ENCODE results near the gene ZNF148.

Gene ZNF148

DNA sequence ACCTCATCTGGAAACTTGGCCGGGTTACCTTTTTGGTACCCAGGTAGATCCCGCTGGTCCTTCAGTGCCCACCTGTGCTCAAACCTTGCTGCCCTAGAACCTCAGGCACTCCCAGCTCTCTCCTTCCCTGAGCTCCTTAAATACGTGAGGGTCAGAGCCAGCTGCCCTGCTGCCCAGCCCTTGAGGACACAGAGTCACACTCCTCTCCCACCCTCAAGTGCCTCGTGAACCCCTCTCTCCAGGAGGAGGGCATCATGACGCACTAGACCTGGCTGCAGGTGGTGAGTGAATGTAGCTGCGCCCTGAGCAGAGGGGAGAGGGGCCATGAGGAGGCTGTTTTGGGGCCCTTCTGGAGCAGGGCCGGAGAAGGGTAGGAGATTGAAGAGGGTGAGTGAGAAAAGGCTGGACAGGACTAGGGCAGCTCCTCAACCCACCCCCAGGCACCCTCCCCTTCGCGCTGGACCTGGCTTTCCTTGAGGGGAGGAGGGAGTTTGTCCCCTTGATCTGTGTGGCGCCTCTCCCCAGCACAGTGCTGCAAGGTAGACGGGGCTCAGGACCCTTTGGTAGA is 163.5 kb downstream of the ZNF148 start:
- CTCF ChIA-PET: interaction anchor here (0.6 kb wide), 1 partner anchor 62 kb away, joined by 3 read pairs; no protein-coding TSS in a partner anchor
- POLR2A ChIA-PET: no interaction called here
- Histone ChIP-seq H3K36me3 (ENCODE audit: control insufficient read depth in 2 of 2, insufficient read depth in 1 of 2, low read length in 2 of 2) (no peaks in the 10 kb centered on the region), H3K9me3 (ENCODE audit: control insufficient read depth, insufficient read depth, low read depth, low read length) (no peaks in the 10 kb centered on the region), H3K4me3 (ENCODE audit: low read depth, low read length) (no peak overlapping the region), H3K4me1 (ENCODE audit: control insufficient read depth, insufficient read depth, low read length) (no peaks in the 10 kb centered on the region), H3K27ac (ENCODE audit: extremely low read depth, low read depth, low read length) (no peak overlapping the region)
- no peak for TF ChIP-seq SCRT1 (tag by site-specific recombination; IDR thresholded peaks at IDR 0.05; ENCODE audit: borderline replicate concordance)
- TF ChIP-seq ZNF776 (tag by site-specific recombination; IDR thresholded peaks at IDR 0.05; ENCODE audit: borderline replicate concordance): no peak
- TF ChIP-seq ZNF544 (tag by site-specific recombination; IDR thresholded peaks at IDR 0.05): no peak
- TF ChIP-seq SALL2 (tag by site-specific recombination; IDR thresholded peaks at IDR 0.05; ENCODE audit: borderline replicate concordance): no peak
- TF ChIP-seq ZNF354C (tag by site-specific recombination; IDR thresholded peaks at IDR 0.05; ENCODE audit: borderline replicate concordance, low read depth): no peak
- TF ChIP-seq TRIM28 (IDR thresholded peaks at IDR 0.05; ENCODE audit: borderline replicate concordance, low read length): no peak
- TF ChIP-seq, protein P1, sequence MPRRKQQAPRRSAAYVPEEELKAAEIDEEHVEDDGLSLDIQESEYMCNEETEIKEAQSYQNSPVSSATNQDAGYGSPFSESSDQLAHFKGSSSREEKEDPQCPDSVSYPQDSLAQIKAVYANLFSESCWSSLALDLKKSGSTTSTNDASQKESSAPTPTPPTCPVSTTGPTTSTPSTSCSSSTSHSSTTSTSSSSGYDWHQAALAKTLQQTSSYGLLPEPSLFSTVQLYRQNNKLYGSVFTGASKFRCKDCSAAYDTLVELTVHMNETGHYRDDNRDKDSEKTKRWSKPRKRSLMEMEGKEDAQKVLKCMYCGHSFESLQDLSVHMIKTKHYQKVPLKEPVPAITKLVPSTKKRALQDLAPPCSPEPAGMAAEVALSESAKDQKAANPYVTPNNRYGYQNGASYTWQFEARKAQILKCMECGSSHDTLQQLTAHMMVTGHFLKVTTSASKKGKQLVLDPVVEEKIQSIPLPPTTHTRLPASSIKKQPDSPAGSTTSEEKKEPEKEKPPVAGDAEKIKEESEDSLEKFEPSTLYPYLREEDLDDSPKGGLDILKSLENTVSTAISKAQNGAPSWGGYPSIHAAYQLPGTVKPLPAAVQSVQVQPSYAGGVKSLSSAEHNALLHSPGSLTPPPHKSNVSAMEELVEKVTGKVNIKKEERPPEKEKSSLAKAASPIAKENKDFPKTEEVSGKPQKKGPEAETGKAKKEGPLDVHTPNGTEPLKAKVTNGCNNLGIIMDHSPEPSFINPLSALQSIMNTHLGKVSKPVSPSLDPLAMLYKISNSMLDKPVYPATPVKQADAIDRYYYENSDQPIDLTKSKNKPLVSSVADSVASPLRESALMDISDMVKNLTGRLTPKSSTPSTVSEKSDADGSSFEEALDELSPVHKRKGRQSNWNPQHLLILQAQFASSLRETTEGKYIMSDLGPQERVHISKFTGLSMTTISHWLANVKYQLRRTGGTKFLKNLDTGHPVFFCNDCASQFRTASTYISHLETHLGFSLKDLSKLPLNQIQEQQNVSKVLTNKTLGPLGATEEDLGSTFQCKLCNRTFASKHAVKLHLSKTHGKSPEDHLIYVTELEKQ (tag by site-specific recombination; IDR thresholded peaks at IDR 0.05; ENCODE audit: borderline replicate concordance): no peak
- TF ChIP-seq, protein P2, sequence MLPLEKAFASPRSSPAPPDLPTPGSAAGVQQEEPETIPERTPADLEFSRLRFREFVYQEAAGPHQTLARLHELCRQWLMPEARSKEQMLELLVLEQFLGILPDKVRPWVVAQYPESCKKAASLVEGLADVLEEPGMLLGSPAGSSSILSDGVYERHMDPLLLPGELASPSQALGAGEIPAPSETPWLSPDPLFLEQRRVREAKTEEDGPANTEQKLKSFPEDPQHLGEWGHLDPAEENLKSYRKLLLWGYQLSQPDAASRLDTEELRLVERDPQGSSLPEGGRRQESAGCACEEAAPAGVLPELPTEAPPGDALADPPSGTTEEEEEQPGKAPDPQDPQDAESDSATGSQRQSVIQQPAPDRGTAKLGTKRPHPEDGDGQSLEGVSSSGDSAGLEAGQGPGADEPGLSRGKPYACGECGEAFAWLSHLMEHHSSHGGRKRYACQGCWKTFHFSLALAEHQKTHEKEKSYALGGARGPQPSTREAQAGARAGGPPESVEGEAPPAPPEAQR (tag by site-specific recombination; IDR thresholded peaks at IDR 0.05): no peak
- TF ChIP-seq ZNF768 (tag by site-specific recombination; IDR thresholded peaks at IDR 0.05): no peak

DNA sequence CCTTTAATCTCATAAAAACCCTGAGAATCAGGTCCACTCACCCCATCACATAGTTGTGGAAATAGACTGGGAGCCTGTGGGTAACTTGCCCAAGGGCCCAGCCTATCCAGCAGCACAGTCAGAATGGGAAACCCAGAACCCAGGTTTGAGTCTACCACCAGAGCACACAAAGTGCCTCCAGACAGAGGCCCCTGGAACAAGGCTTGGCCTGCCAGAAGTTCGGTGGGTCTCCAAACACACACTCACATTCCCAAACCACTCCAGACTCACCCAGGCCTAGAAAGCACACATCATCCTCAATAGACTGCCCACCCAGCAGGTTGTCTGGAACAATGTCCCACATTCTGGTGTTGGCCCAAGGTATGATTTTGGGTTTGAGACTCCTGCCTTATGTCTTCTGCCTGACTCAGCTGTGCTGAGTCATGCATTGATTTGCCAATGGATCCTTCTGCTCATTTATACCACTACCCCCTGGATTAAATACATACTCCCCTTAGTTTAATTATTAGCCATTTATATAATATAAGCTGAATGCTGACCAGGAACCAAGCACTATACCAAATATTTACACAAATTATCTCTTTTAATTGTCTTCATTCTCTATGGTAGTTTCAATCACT is 167.1 kb downstream of the ZNF148 start:
- Histone ChIP-seq H3K4me3 (ENCODE audit: low read depth, low read length) (no peak overlapping the region), H3K36me3 (ENCODE audit: control insufficient read depth in 2 of 2, insufficient read depth in 1 of 2, low read length in 2 of 2) (no peaks in the 10 kb centered on the region), H3K9me3 (ENCODE audit: control insufficient read depth, insufficient read depth, low read depth, low read length) (no peaks in the 10 kb centered on the region), H3K27ac (ENCODE audit: extremely low read depth, low read depth, low read length) (no peak overlapping the region), H3K4me1 (ENCODE audit: control insufficient read depth, insufficient read depth, low read length) (no peaks in the 10 kb centered on the region)
- ChIA-PET POLR2A (no interaction called here), CTCF (no interaction called here)
- TF ChIP-seq, protein P3, sequence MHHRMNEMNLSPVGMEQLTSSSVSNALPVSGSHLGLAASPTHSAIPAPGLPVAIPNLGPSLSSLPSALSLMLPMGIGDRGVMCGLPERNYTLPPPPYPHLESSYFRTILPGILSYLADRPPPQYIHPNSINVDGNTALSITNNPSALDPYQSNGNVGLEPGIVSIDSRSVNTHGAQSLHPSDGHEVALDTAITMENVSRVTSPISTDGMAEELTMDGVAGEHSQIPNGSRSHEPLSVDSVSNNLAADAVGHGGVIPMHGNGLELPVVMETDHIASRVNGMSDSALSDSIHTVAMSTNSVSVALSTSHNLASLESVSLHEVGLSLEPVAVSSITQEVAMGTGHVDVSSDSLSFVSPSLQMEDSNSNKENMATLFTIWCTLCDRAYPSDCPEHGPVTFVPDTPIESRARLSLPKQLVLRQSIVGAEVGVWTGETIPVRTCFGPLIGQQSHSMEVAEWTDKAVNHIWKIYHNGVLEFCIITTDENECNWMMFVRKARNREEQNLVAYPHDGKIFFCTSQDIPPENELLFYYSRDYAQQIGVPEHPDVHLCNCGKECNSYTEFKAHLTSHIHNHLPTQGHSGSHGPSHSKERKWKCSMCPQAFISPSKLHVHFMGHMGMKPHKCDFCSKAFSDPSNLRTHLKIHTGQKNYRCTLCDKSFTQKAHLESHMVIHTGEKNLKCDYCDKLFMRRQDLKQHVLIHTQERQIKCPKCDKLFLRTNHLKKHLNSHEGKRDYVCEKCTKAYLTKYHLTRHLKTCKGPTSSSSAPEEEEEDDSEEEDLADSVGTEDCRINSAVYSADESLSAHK (tag by site-specific recombination; IDR thresholded peaks at IDR 0.05): no peak
- TF ChIP-seq ZNF132 (tag by site-specific recombination; IDR thresholded peaks at IDR 0.05; ENCODE audit: borderline replicate concordance) (no peak), KLF1 (tag by site-specific recombination; IDR thresholded peaks at IDR 0.05) (no peak), ZNF596 (tag by site-specific recombination; IDR thresholded peaks at IDR 0.05) (no peak), ZNF37A (tag by site-specific recombination; IDR thresholded peaks at IDR 0.05) (no peak), ZNF433 (tag by site-specific recombination; IDR thresholded peaks at IDR 0.05; ENCODE audit: low read depth) (no peak), ZFP3 (tag by site-specific recombination; IDR thresholded peaks at IDR 0.05; ENCODE audit: low read depth) (no peak), ZNF610 (tag by site-specific recombination; IDR thresholded peaks at IDR 0.05; ENCODE audit: borderline replicate concordance) (no peak), ZNF660 (tag by site-specific recombination; IDR thresholded peaks at IDR 0.05) (no peak), KLF16 (tag by site-specific recombination; IDR thresholded peaks at IDR 0.05) (no peak)
- TF ChIP-seq, protein P4, sequence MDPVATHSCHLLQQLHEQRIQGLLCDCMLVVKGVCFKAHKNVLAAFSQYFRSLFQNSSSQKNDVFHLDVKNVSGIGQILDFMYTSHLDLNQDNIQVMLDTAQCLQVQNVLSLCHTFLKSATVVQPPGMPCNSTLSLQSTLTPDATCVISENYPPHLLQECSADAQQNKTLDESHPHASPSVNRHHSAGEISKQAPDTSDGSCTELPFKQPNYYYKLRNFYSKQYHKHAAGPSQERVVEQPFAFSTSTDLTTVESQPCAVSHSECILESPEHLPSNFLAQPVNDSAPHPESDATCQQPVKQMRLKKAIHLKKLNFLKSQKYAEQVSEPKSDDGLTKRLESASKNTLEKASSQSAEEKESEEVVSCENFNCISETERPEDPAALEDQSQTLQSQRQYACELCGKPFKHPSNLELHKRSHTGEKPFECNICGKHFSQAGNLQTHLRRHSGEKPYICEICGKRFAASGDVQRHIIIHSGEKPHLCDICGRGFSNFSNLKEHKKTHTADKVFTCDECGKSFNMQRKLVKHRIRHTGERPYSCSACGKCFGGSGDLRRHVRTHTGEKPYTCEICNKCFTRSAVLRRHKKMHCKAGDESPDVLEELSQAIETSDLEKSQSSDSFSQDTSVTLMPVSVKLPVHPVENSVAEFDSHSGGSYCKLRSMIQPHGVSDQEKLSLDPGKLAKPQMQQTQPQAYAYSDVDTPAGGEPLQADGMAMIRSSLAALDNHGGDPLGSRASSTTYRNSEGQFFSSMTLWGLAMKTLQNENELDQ (tag by site-specific recombination; IDR thresholded peaks at IDR 0.05; ENCODE audit: low read depth): no peak

Measured in HEK293 (cell line).